ENCODE data around the gene PI4KB.

The PI4KB gene

GRCh38 chr1:151370211-151370911 is 43.1 kb upstream of the PI4KB start:
- peak overlapping the region; percentile 53 for H2AFZ ChIP-seq (ENCODE audit: insufficient read depth, low read length, poor library complexity)
- H2BK120ac ChIP-seq (ENCODE audit: insufficient read depth, low read length, poor library complexity): no peak overlapping the region
- no peak overlapping the region for H3K18ac ChIP-seq (ENCODE audit: low read length)
- no peaks in the 10 kb centered on the region for H3K27me3 ChIP-seq (ENCODE audit: insufficient read depth, low read length)
- peaks cover 6% of the 10 kb centered on the region for H3K9me3 ChIP-seq (ENCODE audit: insufficient read depth, low read depth, low read length)
- no peak overlapping the region for H2BK5ac ChIP-seq (ENCODE audit: low read depth, low read length, poor library complexity)
- H4K8ac ChIP-seq (ENCODE audit: low read depth, low read length): no peak overlapping the region
- peaks cover 2% of the 10 kb centered on the region for H3K79me1 ChIP-seq (ENCODE audit: low read length)
- no peak overlapping the region for H3K27ac ChIP-seq (ENCODE audit: low read depth, low read length)
- no peak overlapping the region for H2BK12ac ChIP-seq (ENCODE audit: low read length)
- no peak overlapping the region for H3K14ac ChIP-seq (ENCODE audit: low read length)
- no peak overlapping the region for H3K4me3 ChIP-seq (ENCODE audit: low read depth, low read length)
- no peak overlapping the region for H3K9ac ChIP-seq (ENCODE audit: low read length)
- no peak overlapping the region for H2AK5ac ChIP-seq (ENCODE audit: low read length)
- no peak overlapping the region for H3K4ac ChIP-seq (ENCODE audit: low read depth, low read length)
- no peak overlapping the region for H4K91ac ChIP-seq (ENCODE audit: low read depth, low read length)
- H3K4me2 ChIP-seq (ENCODE audit: low read length): no peak overlapping the region
- no peak overlapping the region for H3K23ac ChIP-seq (ENCODE audit: low read length)
- H4K12ac ChIP-seq (ENCODE audit: low read depth, low read length): no peak overlapping the region
- DNase-seq: no peak
- H3K4me1 ChIP-seq (ENCODE audit: control insufficient read depth in 1 of 2, insufficient read depth in 2 of 2, low read length in 2 of 2): peaks cover 0 to 4% of the 10 kb centered on the region in 2 experiments
- peaks cover 2% of the 10 kb centered on the region for H3K79me2 ChIP-seq (ENCODE audit: control insufficient read depth, insufficient read depth, low read length, poor library complexity)
- WGBS (ENCODE audit: extremely low coverage, insufficient coverage, insufficient read length): no CpG with 5 or more reads among the region's 6 CpGs
- H3K36me3 ChIP-seq (ENCODE audit: control insufficient read depth in 1 of 2, insufficient read depth in 2 of 2, low read length in 2 of 2): peaks cover 0 to 1% of the 10 kb centered on the region in 2 experiments

- H3K27ac ChIP-seq (ENCODE audit: low read depth, low read length): no peak overlapping the region
- no peak overlapping the region for H4K8ac ChIP-seq (ENCODE audit: low read depth, low read length)
- H3K36me3 ChIP-seq (ENCODE audit: control insufficient read depth in 1 of 2, insufficient read depth in 2 of 2, low read length in 2 of 2): peaks cover 0 to 3% of the 10 kb centered on the region in 2 experiments
- H4K12ac ChIP-seq (ENCODE audit: low read depth, low read length): no peak overlapping the region
- no peak overlapping the region for H3K4ac ChIP-seq (ENCODE audit: low read depth, low read length)
- no peak overlapping the region for H3K4me2 ChIP-seq (ENCODE audit: low read length)
- WGBS (ENCODE audit: extremely low coverage, insufficient coverage, insufficient read length): no CpG with 5 or more reads among the region's 15 CpGs
- H2BK5ac ChIP-seq (ENCODE audit: low read depth, low read length, poor library complexity): no peak overlapping the region
- peaks cover 2% of the 10 kb centered on the region for H3K79me2 ChIP-seq (ENCODE audit: control insufficient read depth, insufficient read depth, low read length, poor library complexity)
- no peak overlapping the region for H3K14ac ChIP-seq (ENCODE audit: low read length)
- DNase-seq: no peak
- no peak overlapping the region for H3K18ac ChIP-seq (ENCODE audit: low read length)
- no peak overlapping the region for H3K4me3 ChIP-seq (ENCODE audit: low read depth, low read length)
- H3K4me1 ChIP-seq (ENCODE audit: control insufficient read depth in 1 of 2, insufficient read depth in 2 of 2, low read length in 2 of 2): peaks cover 0 to 4% of the 10 kb centered on the region in 2 experiments
- H3K23ac ChIP-seq (ENCODE audit: low read length): no peak overlapping the region
- peaks cover 9% of the 10 kb centered on the region for H3K9me3 ChIP-seq (ENCODE audit: insufficient read depth, low read depth, low read length)
- H4K91ac ChIP-seq (ENCODE audit: low read depth, low read length): no peak overlapping the region
- H2AK5ac ChIP-seq (ENCODE audit: low read length): no peak overlapping the region
- no peaks in the 10 kb centered on the region for H3K27me3 ChIP-seq (ENCODE audit: insufficient read depth, low read length)
- peaks cover 2% of the 10 kb centered on the region for H3K79me1 ChIP-seq (ENCODE audit: low read length)
- H2AFZ ChIP-seq (ENCODE audit: insufficient read depth, low read length, poor library complexity): no peak overlapping the region
- no peak overlapping the region for H2BK120ac ChIP-seq (ENCODE audit: insufficient read depth, low read length, poor library complexity)
- H3K9ac ChIP-seq (ENCODE audit: low read length): no peak overlapping the region
- H2BK12ac ChIP-seq (ENCODE audit: low read length): no peak overlapping the region
These were observed 42.4 kb upstream of the PI4KB start for GRCh38 chr1:151369621-151370048.

- H2BK12ac ChIP-seq (ENCODE audit: low read length): no peak overlapping the region
- WGBS (ENCODE audit: extremely low coverage, insufficient coverage, insufficient read length): no CpG with 5 or more reads among the region's 7 CpGs
- H3K79me1 ChIP-seq (ENCODE audit: low read length): peaks cover 2% of the 10 kb centered on the region
- DNase-seq: no peak
- no peak overlapping the region for H3K9ac ChIP-seq (ENCODE audit: low read length)
- H2AFZ ChIP-seq (ENCODE audit: insufficient read depth, low read length, poor library complexity): no peak overlapping the region
- no peak overlapping the region for H3K18ac ChIP-seq (ENCODE audit: low read length)
- no peaks in the 10 kb centered on the region for H3K27me3 ChIP-seq (ENCODE audit: insufficient read depth, low read length)
- H4K91ac ChIP-seq (ENCODE audit: low read depth, low read length): no peak overlapping the region
- H3K27ac ChIP-seq (ENCODE audit: low read depth, low read length): no peak overlapping the region
- peaks cover 0 to 4% of the 10 kb centered on the region in 2 experiments for H3K4me1 ChIP-seq (ENCODE audit: control insufficient read depth in 1 of 2, insufficient read depth in 2 of 2, low read length in 2 of 2)
- H3K14ac ChIP-seq (ENCODE audit: low read length): no peak overlapping the region
- H2BK5ac ChIP-seq (ENCODE audit: low read depth, low read length, poor library complexity): no peak overlapping the region
- no peak overlapping the region for H2BK120ac ChIP-seq (ENCODE audit: insufficient read depth, low read length, poor library complexity)
- no peak overlapping the region for H3K4me3 ChIP-seq (ENCODE audit: low read depth, low read length)
- H2AK5ac ChIP-seq (ENCODE audit: low read length): no peak overlapping the region
- H3K79me2 ChIP-seq (ENCODE audit: control insufficient read depth, insufficient read depth, low read length, poor library complexity): peaks cover 2% of the 10 kb centered on the region
- H3K9me3 ChIP-seq (ENCODE audit: insufficient read depth, low read depth, low read length): peaks cover 11% of the 10 kb centered on the region
- H4K12ac ChIP-seq (ENCODE audit: low read depth, low read length): no peak overlapping the region
- H3K23ac ChIP-seq (ENCODE audit: low read length): no peak overlapping the region
- H4K8ac ChIP-seq (ENCODE audit: low read depth, low read length): no peak overlapping the region
- no peak overlapping the region for H3K4ac ChIP-seq (ENCODE audit: low read depth, low read length)
- H3K36me3 ChIP-seq (ENCODE audit: control insufficient read depth in 1 of 2, insufficient read depth in 2 of 2, low read length in 2 of 2): peaks cover under 1 to 3% of the 10 kb centered on the region in 2 experiments
- no peak overlapping the region for H3K4me2 ChIP-seq (ENCODE audit: low read length)
These were observed 42.0 kb upstream of the PI4KB start for GRCh38 chr1:151369302-151369610.

- Histone ChIP-seq H2BK120ac (ENCODE audit: insufficient read depth, low read length, poor library complexity) (no peak overlapping the region), H3K79me1 (ENCODE audit: low read length) (peaks cover 2% of the 10 kb centered on the region), H3K14ac (ENCODE audit: low read length) (no peak overlapping the region), H3K4me1 (ENCODE audit: control insufficient read depth in 1 of 2, insufficient read depth in 2 of 2, low read length in 2 of 2) (peaks cover 0 to 4% of the 10 kb centered on the region in 2 experiments), H3K4me3 (ENCODE audit: low read depth, low read length) (no peak overlapping the region), H2AK5ac (ENCODE audit: low read length) (no peak overlapping the region), H3K9me3 (ENCODE audit: insufficient read depth, low read depth, low read length) (peaks cover 13% of the 10 kb centered on the region), H3K4me2 (ENCODE audit: low read length) (no peak overlapping the region), H3K36me3 (ENCODE audit: control insufficient read depth in 1 of 2, insufficient read depth in 2 of 2, low read length in 2 of 2) (peaks cover 2 to 3% of the 10 kb centered on the region in 2 experiments), H2BK12ac (ENCODE audit: low read length) (no peak overlapping the region), H4K12ac (ENCODE audit: low read depth, low read length) (no peak overlapping the region), H4K8ac (ENCODE audit: low read depth, low read length) (no peak overlapping the region), H3K9ac (ENCODE audit: low read length) (no peak overlapping the region), H3K4ac (ENCODE audit: low read depth, low read length) (no peak overlapping the region), H3K79me2 (ENCODE audit: control insufficient read depth, insufficient read depth, low read length, poor library complexity) (peaks cover 2% of the 10 kb centered on the region), H4K91ac (ENCODE audit: low read depth, low read length) (no peak overlapping the region), H3K27me3 (ENCODE audit: insufficient read depth, low read length) (no peaks in the 10 kb centered on the region), H3K27ac (ENCODE audit: low read depth, low read length) (no peak overlapping the region), H2AFZ (ENCODE audit: insufficient read depth, low read length, poor library complexity) (no peak overlapping the region), H3K23ac (ENCODE audit: low read length) (no peak overlapping the region), H2BK5ac (ENCODE audit: low read depth, low read length, poor library complexity) (no peak overlapping the region), H3K18ac (ENCODE audit: low read length) (no peak overlapping the region)
- WGBS (ENCODE audit: extremely low coverage, insufficient coverage, insufficient read length): no CpG with 5 or more reads among the region's 20 CpGs
- DNase-seq: no peak
These were observed 41.4 kb upstream of the PI4KB start for GRCh38 chr1:151368393-151369301.

Measured in trophoblast cell (in vitro differentiated cells and primary cell).